ENCODE data around the gene GPC6.

GPC6 gene

DNA sequence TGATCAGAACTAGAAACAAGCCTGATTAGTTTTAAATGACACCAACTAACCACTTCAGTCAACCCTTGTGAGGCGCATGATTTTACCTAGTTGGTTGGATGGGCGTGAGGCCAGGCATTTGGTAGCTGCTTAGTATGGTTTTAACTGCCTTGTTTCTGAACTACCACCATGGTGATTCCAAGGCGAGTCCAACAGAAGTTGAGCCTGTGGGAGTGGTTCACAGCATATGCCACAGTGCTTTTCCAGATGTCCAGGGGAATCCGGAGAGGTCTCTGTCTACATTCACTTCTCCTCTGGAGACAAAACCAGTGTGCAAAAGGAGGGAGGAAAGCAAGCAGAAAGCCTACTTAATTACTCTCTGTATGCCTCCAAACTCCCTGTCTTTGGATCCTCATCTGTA is 524.1 kb downstream of the GPC6 start:
- Histone ChIP-seq H3K9ac (ENCODE audit: low read length) (no peak overlapping the region), H3K9me3 (ENCODE audit: insufficient read depth, low read length) (no peaks in the 10 kb centered on the region), H3K4me3 (ENCODE audit: low read length) (no peak overlapping the region), H3K27me3 (ENCODE audit: low read depth, low read length) (no peaks in the 10 kb centered on the region), H3K79me2 (ENCODE audit: low read length) (no peaks in the 10 kb centered on the region), H3K4me1 (ENCODE audit: low read length) (no peaks in the 10 kb centered on the region), H4K20me1 (ENCODE audit: insufficient read depth, low read length) (no peaks in the 10 kb centered on the region), H3K4me2 (ENCODE audit: low read length) (no peak overlapping the region), H3K36me3 (replicated peaks; ENCODE audit: low read depth, low read length) (no peaks in the 10 kb centered on the region), H3K27ac (ENCODE audit: low read length) (no peak overlapping the region), H2AFZ (ENCODE audit: low read depth, low read length) (no peak overlapping the region)
- TF ChIP-seq, protein P1, sequence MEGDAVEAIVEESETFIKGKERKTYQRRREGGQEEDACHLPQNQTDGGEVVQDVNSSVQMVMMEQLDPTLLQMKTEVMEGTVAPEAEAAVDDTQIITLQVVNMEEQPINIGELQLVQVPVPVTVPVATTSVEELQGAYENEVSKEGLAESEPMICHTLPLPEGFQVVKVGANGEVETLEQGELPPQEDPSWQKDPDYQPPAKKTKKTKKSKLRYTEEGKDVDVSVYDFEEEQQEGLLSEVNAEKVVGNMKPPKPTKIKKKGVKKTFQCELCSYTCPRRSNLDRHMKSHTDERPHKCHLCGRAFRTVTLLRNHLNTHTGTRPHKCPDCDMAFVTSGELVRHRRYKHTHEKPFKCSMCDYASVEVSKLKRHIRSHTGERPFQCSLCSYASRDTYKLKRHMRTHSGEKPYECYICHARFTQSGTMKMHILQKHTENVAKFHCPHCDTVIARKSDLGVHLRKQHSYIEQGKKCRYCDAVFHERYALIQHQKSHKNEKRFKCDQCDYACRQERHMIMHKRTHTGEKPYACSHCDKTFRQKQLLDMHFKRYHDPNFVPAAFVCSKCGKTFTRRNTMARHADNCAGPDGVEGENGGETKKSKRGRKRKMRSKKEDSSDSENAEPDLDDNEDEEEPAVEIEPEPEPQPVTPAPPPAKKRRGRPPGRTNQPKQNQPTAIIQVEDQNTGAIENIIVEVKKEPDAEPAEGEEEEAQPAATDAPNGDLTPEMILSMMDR (IDR thresholded peaks at IDR 0.05; ENCODE audit: low read depth, low read length), result no peak
- TF ChIP-seq EZH2phosphoT487 (IDR thresholded peaks at IDR 0.05; ENCODE audit: low read depth), result no peak

DNA sequence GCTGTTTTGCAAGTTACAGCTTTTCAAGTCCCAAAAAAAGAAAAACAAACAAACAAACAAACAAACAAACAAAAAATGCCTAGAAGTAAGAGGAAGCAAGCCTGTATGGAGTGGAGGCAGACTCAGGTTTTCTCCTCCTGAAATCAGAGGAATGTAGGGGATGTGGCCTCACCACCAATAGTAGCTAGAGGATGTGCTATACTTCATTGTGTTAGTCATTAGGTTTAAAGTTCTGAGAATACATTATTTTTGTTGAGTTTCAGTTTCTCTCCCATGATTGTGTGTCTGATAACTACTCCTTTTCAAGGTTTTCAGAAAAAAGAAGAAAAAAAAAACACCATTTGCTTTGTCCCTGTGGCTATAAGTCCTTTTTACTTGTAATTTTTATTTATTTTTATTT is 524.5 kb downstream of the GPC6 start:
- H3K9ac ChIP-seq (ENCODE audit: low read length), result no peak overlapping the region
- no peaks in the 10 kb centered on the region for H4K20me1 ChIP-seq (ENCODE audit: insufficient read depth, low read length)
- no peak for TF ChIP-seq EZH2phosphoT487 (IDR thresholded peaks at IDR 0.05; ENCODE audit: low read depth)
- TF ChIP-seq, protein P1 (IDR thresholded peaks at IDR 0.05; ENCODE audit: low read depth, low read length), result no peak
- no peak overlapping the region for H2AFZ ChIP-seq (ENCODE audit: low read depth, low read length)
- no peaks in the 10 kb centered on the region for H3K4me1 ChIP-seq (ENCODE audit: low read length)
- no peaks in the 10 kb centered on the region for H3K27me3 ChIP-seq (ENCODE audit: low read depth, low read length)
- H3K4me3 ChIP-seq (ENCODE audit: low read length), result no peak overlapping the region
- H3K4me2 ChIP-seq (ENCODE audit: low read length), result no peak overlapping the region
- no peaks in the 10 kb centered on the region for H3K79me2 ChIP-seq (ENCODE audit: low read length)
- H3K9me3 ChIP-seq (ENCODE audit: insufficient read depth, low read length), result no peaks in the 10 kb centered on the region
- H3K36me3 ChIP-seq (replicated peaks; ENCODE audit: low read depth, low read length), result no peaks in the 10 kb centered on the region
- H3K27ac ChIP-seq (ENCODE audit: low read length), result no peak overlapping the region

DNA sequence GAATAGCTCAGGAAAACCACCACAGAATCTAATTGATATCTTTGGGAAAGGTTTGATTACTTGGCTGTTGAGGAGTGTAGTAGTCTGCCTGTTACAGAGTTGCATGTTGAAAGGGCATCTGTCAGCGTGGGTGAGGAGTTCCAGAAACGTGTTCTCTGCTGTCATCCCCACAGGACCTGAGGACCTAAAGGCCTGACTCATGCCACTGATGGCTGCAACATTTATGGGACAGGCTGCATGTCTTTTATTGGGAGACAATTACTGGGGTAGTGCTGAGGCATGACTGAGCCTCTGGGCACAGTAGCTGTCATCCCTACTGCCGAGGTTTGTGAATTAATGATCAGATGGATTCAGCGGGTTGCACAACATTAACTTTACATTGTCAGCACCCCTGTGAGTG is 525.9 kb downstream of the GPC6 start:
- H4K20me1 ChIP-seq (ENCODE audit: insufficient read depth, low read length), result no peaks in the 10 kb centered on the region
- H3K79me2 ChIP-seq (ENCODE audit: low read length), result no peaks in the 10 kb centered on the region
- no peaks in the 10 kb centered on the region for H3K27me3 ChIP-seq (ENCODE audit: low read depth, low read length)
- H3K9me3 ChIP-seq (ENCODE audit: insufficient read depth, low read length), result no peaks in the 10 kb centered on the region
- TF ChIP-seq, protein P1 (IDR thresholded peaks at IDR 0.05; ENCODE audit: low read depth, low read length), result no peak
- TF ChIP-seq EZH2phosphoT487 (IDR thresholded peaks at IDR 0.05; ENCODE audit: low read depth), result no peak
- H3K4me2 ChIP-seq (ENCODE audit: low read length), result no peak overlapping the region
- no peak overlapping the region for H3K9ac ChIP-seq (ENCODE audit: low read length)
- no peak overlapping the region for H3K27ac ChIP-seq (ENCODE audit: low read length)
- no peaks in the 10 kb centered on the region for H3K36me3 ChIP-seq (replicated peaks; ENCODE audit: low read depth, low read length)
- no peak overlapping the region for H3K4me3 ChIP-seq (ENCODE audit: low read length)
- no peak overlapping the region for H2AFZ ChIP-seq (ENCODE audit: low read depth, low read length)
- no peaks in the 10 kb centered on the region for H3K4me1 ChIP-seq (ENCODE audit: low read length)

DNA sequence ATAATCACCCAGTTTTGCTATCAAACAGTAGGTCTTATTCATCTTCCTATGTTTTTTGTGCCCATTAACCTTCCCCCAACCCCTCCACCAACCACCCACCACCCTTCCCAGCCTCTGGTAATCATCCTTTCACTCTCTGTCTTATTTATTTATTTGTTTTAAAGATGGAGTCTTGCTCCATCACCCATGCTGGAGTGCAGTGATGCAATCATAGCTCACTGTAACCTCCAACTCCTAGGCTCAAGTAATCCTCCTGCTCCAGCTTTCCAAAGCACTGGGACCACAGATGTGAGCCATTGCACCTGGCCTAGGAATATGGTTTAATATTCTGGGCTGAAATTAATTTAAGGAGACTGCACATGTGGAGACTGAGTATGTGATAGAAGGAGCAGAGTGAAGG is 527.0 kb downstream of the GPC6 start:
- no peaks in the 10 kb centered on the region for H3K9me3 ChIP-seq (ENCODE audit: insufficient read depth, low read length)
- no peak overlapping the region for H3K27ac ChIP-seq (ENCODE audit: low read length)
- H3K4me1 ChIP-seq (ENCODE audit: low read length), result no peaks in the 10 kb centered on the region
- no peaks in the 10 kb centered on the region for H3K27me3 ChIP-seq (ENCODE audit: low read depth, low read length)
- H3K36me3 ChIP-seq (replicated peaks; ENCODE audit: low read depth, low read length), result no peaks in the 10 kb centered on the region
- no peaks in the 10 kb centered on the region for H4K20me1 ChIP-seq (ENCODE audit: insufficient read depth, low read length)
- H3K9ac ChIP-seq (ENCODE audit: low read length), result no peak overlapping the region
- TF ChIP-seq, protein P1 (IDR thresholded peaks at IDR 0.05; ENCODE audit: low read depth, low read length), result no peak
- no peak for TF ChIP-seq EZH2phosphoT487 (IDR thresholded peaks at IDR 0.05; ENCODE audit: low read depth)
- no peak overlapping the region for H3K4me2 ChIP-seq (ENCODE audit: low read length)
- no peak overlapping the region for H3K4me3 ChIP-seq (ENCODE audit: low read length)
- no peak overlapping the region for H2AFZ ChIP-seq (ENCODE audit: low read depth, low read length)
- no peaks in the 10 kb centered on the region for H3K79me2 ChIP-seq (ENCODE audit: low read length)
